EH (cell line): ENCODE data around the gene SEZ6L2.
"Not testable (repeated sequence)": the region's sequence is repeated elsewhere in the genome, so short reads cannot be mapped to it uniquely, and the experiment has no call there.

Source experiments
- DNase-seq: peaks from one replicate; pipeline ENCODE4 v3.0.0-alpha.2; 2015; ENCODE audit warnings: low read depth

The SEZ6L2 gene

DNA sequence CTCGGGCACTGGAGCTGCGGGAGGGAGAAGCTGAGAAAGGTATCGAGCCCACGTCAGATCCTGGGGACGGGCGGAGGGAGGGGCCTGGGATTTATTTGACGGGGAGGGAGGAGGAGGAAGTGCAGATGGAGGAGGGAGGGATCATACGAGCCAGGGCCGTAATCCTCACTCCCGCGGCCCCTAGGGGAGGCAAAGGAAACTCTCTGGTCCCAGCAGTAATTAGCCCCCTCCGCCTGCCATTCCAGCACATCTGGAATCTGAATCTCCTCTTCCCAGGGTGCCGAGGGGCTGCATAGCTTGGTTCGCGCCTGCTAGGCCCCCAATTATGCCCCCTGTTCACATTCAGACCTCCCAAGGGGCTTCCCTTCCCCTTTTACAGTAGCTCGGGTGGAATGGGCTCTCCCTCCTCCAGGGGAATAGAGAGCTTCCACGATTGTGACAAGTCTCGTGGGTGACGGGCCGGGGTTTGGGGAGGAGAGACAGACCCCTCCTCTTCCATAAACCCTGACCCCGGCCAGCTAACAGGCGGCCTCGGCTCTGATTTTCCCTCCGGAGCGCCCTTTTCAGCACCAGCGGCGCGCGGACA, at the start of gene SEZ6L2:
Gene SEZ6L2 (minus strand): TSS at position 35 of the 586 bp plus-strand sequence. CDS start 531 bp downstream, outside the sequence.
- peak; percentile 96 for DNase-seq

DNA sequence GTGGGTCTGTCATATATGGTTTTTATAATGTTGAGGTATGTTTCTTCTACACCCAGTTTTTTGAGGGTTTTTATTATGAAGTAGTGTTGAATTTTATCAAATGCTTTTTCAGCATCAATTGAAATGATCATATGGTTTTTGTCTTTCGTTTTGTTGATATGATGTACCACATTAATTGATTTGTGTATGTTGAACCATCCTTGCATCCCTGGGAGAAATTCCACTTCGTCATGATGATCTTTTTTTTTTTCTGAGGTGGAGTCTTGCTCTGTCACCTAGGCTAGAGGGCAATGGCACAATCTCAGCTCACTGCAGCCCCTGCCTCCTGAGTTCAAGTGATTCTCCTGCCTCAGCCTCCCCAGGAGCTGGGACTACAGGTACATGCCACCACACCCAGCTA, 48.5 kb upstream of the SEZ6L2 start:
- DNase-seq: no peak

DNA sequence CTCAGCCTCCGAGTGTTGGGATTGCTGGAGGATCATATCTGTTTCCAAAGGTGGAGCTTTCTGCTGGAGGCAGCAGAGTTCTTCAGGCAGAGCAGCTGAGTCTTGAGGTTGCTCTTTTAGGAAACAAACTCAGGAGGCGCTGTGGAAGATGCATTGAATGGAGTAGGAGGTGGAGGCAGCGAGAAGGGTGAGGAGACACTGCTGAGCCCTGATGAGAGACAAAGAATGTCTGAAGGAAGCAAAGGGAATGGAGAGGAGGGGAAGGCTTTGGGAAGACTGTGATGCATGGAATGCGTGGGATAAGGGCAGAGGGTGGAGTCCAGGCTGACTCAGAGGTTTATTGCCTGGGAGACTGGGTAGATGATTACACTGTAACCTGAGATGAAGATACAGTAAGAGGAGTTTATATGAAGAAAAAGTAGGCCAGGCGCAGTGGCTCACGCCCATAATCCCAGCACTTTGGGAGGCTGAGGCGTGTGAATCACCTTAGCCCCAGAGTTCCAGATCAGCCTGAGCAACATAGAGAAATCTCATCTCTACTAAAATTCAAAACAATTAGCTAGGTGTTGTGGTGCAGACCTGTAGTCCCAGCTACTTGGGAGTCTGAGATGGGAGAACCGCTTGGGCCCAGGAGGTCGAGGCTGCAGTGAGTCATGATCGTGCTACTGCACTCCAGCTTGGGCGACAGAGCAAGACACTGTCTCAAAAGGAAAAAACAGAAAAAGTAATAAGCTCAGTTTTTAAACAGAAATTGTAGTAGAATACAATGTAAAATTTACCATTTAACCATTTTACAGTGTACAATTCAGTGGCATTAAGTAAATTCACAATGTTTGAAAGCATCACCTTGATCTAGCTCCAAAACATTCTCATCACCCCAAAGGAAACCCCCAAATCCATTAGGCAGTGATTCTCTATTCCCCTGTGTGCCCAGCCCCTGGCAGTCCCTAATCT, 44.8 kb upstream of the SEZ6L2 start:
- peak; percentile 100 for DNase-seq

DNA sequence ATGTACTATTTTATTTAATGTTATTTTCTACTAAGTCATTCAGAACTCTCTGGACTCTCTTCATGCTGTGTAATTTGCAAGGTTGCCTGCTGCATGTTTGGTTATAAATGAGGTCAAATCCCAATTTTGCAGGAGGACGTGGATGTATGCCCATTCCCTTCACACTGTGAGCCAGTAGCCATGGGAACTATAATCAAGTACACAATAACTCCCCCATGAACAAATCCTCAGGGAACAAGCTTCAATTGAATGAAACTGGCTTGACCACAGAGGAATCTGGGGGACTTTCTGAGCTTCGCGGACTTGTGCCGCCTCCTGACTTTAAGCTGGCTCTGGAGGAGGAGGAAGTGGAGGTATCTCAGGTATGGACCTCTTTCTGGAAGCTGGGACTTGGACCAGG, 41.3 kb upstream of the SEZ6L2 start:
- no peak for DNase-seq

DNA sequence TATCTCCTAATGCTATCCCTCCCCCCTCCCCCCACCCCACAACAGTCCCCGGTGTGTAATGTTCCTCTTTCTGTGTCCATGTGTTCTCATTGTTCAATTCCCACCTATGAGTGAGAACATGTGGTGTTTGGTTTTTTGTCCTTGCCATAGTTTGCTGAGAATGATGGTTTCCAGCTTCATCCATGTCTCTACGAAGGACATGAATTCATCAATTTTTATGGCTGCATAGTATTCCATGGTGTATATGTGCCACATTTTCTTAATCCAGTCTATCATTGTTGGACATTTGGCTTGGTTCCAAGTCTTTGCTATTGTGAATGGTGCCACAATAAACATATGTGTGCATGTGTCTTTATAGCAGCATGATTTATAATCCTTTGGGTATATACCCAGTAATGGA, 32.4 kb upstream of the SEZ6L2 start:
- DNase-seq: not testable (repeated sequence)

DNA sequence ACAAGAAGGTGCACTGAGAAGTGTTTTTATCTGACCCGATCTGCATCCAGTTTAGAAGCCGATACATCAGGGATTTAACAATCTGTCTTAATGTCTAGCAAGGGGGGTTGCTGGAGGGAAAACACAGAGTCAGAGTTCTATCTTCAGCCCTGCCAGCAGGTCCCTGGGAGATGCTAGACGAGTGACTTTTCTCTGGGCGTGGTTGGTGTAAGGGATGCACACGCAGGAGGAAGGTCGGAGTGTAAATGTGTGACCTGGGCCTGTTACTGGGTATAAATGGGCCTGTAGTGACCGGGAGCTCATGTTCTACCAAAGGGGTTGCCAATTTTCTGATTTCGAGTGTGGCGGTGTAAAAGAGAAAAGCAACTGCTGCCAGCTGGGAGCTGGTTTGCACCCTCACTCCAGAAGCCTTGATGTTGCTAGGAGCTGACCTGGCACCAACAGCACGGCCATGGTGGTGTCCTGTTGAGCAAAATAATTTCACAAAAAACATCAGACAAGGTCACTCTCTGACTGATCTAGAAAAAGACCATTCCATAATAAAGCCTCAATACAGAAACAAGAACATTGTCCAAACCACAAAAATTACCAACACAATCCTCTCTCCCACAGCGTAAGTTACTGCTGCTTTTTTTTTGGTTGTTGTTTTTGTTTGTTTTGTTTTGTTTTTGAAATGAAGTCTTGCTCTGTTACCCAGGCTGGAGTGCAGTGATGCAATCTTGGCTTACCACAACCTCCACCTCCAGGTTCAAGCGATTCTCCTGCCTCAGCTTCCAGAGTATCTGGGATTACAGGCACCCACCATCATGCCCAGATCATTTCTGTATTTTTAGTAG, 27.9 kb upstream of the SEZ6L2 start:
- DNase-seq: no peak

DNA sequence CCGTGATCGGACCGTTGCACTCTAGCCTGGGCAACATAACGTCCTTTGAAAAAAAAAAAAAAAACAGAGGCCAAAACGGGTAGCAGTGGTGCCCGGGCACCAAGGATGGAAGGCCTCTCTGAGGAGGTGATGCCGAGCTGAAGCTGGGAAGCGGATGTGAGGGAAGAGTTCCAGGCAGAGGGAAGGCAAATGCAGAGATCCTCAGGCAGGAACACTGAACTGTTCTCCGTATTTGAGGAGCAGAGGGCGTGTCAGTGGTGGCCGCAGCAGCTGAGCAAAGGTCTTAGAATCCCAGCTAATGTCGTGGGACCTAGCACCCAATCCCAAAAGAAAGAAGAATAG, 27.3 kb upstream of the SEZ6L2 start:
- DNase-seq: peak; percentile 68

DNA sequence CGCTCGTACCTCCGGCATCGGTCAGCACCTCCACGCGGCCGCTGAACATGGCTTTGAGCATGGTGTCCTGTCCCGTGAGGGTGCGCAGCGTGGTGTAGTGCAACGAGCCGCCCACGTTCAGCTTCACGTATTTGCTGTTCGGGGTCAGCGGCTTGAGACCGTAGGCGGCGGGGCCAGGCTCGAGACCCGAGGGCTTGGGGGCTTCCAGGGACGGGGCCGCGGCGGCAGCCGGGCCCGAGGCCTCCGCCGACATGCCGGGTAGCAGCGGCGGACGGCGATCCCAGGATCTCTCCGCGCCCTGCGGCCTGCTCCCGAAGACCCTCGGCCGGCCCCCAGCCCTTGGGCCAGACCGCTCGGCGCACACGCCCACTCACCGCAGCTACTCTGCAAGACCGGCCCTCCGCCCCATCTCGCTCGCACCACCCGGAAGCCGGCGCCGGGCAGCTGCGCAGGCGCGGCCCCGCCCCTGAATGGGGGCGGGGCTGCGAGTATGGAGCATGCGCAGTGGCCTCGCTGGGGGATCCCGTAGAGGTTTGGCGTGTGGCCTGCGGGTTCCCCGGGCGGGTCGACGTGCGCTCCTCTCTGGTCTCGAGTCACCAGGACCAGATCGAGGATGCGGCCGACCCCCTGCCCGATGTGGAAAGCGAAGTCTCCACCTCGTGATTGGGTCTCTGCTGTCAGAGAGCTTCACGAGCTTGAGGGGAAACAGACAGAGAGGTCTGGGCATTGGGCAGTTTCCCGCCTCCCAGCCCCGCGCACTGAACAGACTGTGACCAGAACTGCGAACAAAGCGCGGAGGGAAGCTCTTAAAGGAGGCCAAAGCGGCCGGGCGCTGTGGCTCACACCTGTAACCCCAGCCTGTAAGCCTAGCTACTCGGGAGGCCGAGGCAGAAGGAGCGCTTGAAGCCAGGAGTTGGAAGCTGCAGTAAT, 26.7 kb upstream of the SEZ6L2 start, which contains the start of gene KCTD13:
Gene KCTD13 (minus strand): TSS at position 446 of the 930 bp plus-strand sequence. CDS start 193 bp downstream, at position 253.
- DNase-seq: peak; percentile 83

DNA sequence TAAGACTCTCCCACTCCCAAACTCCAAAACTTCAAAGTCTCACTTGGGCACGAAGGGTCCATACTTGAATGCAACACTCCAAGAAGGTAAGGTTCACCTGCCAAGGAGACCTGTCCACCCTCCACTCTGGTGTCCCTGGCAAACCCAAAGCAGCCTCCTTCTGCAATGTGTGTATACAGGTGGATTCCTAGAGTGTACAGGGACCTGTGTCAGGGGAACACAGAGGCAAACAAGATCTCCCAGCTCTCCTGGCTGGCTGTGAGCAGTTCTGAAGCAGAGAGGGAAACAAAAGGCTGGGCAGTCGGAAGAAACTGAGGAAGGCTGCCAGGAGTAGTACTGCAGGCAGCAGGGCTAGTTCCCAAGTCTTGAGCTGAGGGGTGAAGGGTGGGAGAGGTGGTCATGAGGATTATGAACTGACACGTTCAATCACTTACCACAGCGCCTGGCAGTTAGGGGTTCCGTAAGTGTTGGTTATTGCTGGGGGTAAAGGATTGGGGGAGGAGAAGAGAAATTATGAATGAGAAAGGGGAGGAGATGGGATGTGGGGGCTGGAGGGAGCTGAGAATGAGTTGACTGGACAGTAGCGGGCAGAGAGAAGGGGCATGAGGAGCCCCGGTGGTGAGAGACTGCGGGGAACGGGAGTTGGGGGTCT, 25.9 kb upstream of the SEZ6L2 start:
- DNase-seq: peak; percentile 27

DNA sequence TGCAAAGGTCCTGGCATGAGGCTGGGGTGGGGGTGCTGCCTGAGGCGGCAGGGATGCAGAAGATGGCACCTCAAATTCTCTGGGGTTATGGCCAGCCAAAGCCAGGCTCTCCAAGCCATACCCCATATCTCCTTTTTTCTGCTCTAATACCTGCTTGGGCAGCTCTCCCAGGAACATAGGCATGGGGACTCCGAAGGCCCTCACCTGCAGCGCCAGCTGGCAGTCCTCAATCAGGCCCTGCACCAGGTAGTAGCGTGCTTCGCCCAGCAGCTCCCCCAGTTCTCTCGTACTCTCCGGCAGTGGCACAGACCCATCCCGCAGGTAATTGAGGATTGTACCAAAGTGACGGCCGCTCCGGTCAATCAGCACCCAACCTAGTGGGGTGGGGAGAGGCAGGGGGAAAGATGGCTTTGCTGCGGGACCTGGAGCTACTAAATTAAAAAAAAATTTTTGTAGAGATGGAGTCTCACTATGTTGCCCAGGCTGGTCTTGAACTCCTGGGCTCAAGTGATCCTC, 23.7 kb upstream of the SEZ6L2 start:
- no peak for DNase-seq

DNA sequence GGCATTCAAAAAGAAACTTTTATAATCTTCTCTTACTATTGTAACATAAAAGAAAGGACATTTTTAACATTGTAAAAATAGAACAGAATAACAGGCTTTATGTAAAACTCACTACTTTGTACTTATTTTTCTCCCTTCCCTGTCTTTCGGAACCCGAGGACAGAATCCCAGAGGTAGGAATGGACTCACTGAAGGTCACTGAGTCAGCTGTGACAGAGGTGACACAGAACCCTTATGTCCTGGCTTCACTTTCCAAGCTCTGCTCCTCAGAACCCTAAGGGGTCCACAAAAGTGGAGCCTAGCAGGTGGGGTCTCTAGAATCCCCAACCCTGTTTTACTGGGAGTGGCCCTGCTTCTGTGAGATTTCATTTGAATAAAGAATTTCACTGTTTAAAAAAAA, 23.0 kb upstream of the SEZ6L2 start:
- no peak for DNase-seq

DNA sequence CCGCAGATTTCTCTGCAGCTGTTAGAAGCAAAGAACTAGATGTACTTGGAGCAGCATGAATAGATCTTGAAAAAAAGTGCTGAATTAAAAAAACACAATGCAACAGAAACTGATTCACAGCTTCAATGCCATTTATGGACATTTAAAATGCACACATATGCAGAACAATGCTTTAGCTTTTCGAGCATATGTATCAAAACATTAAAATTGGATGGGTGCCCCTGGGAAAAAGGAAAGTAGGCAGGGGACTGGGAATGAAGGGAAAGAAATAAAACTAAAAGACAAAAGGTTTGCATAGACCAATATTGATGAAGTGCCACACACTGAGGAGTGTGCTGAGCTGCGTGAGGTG, 21.7 kb upstream of the SEZ6L2 start:
- no peak for DNase-seq

DNA sequence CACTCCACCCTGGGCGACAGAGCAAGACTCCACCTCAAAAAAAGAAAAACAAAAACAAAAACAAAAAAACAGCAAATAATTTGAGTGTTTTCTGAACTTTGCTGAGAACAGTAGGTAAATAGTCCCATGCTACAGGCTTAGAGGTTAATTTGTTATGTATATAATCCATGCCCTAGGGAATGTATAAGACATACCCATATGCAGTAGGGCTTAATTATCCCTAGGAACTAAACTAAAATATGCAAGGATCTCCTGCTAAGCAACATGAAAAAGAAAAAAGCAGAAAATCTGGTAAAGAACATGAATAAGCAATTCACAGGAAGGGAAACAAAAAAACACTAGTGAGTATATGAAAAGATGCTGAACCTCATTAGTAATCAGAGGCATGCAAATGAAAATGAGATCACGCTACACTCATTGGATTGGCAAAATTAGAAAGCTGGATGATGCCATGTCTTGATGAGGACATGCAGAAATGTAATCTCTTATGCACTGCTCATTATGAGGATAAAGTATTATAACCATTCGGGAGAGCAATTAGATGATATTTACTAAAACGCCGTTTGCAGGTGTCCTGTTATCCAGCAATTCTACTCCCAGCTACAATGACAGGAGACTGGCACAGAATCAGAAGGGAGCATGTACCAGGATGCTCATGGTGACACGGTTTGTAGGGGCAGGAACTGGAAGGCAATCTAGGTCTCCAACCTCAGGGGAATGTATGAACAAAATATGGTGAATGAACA, 21.1 kb upstream of the SEZ6L2 start:
- no peak for DNase-seq

DNA sequence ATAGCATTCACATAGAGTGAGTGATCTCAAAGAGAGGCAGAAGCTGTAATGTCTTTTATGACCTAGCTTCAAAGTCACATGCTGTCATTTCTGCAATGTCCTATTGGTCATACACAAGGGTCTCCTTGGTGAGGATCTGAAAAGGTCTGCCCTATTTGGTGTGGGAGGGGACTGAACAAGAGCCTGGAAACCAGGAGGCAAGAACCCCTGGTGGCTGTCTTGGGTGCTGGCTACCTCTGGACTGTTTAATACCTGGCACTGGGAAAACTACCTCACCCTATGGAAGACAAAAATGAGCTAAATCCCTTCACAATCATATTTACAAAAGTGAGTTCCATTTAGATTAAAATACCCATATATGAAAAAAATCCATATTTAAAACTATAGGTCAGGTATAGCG, 17.6 kb upstream of the SEZ6L2 start:
- no peak for DNase-seq

DNA sequence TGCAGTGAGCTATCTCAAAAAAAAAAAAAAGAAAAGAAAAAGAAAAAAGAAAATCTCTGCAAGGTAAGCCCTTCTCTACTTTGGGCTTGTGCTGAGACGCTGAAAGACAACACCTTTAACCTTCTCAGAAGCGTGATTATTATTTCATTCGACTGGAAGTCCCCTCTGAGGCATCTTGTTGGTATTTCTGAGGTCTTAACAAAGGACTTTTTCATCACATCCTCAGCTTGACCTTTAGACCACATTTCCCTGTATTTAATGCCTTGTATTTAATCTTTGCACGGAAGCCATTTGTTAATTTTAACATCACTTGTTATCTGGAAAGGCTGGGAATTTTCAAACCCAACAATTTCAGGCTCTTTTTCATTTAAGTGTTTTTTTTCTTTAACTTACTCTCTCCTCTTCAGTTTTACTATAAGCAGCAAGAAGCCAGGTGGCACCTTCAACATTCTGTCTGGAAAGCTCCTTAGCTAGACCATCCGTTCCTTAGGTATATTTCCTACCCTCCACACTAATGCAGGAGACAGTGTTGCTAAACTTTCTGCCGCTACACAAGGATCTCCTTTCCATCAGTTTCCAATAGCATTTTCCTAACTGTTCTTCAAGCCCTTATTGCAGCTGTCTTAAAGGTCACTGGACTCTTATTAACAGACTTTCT, 16.4 kb upstream of the SEZ6L2 start:
- DNase-seq: peak; percentile 16

DNA sequence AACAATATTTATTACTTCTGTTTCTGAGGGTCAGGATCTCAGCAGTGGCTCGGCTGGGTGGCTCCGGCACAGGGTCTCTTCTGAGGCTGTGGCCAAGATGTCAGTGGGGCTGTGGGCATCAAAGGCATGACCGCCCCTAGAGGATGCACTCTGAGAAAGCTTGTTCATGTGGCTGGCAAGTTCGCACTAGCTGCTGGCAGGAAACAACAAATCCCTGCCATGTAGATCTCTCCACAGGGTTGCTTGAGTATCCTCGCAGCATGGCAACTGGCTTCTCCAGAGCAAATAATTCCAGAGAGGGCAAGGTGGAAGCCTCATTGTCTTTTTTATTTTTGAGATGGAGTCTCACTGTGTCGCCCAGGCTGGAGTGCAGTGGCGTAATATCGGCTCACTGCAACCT, 14.2 kb upstream of the SEZ6L2 start:
- no peak for DNase-seq

DNA sequence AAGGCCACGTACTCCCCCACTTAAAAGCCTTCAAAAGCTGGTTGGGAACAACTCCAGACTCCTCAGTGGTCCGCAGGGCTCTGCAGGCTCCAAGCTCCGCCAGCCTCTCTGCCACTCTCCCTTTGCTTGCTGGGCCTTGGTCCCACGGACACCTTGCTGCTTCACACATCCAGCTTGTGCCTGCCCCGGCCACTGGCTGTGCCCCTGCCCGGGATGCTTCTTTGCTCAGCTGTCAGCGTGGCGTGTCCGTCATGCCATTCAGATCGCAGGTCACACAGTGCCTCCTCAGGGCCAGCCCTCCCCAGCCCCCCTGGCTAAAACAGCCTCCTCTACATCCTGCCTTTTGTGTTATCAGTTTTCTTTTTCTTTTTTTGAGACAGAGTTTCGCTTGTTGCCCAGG, 12.7 kb upstream of the SEZ6L2 start:
- no peak for DNase-seq

DNA sequence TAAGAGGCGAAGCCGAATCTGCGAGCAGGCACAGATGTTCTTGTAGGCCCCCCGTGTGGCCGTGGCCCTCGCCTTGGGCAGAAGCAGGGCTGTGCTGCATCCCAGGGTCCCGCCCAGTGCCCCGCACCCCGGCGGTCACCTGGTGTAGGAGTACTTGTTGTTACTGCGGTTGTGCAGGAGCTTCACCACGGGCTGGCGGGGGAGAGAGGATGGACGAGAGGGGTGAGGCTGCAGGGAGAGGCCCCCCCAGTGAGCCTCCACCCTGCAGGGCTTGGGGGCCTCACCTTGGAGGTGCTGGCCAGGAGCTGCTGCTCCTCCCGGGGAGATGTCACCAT, 12.3 kb upstream of the SEZ6L2 start:
- no peak for DNase-seq

DNA sequence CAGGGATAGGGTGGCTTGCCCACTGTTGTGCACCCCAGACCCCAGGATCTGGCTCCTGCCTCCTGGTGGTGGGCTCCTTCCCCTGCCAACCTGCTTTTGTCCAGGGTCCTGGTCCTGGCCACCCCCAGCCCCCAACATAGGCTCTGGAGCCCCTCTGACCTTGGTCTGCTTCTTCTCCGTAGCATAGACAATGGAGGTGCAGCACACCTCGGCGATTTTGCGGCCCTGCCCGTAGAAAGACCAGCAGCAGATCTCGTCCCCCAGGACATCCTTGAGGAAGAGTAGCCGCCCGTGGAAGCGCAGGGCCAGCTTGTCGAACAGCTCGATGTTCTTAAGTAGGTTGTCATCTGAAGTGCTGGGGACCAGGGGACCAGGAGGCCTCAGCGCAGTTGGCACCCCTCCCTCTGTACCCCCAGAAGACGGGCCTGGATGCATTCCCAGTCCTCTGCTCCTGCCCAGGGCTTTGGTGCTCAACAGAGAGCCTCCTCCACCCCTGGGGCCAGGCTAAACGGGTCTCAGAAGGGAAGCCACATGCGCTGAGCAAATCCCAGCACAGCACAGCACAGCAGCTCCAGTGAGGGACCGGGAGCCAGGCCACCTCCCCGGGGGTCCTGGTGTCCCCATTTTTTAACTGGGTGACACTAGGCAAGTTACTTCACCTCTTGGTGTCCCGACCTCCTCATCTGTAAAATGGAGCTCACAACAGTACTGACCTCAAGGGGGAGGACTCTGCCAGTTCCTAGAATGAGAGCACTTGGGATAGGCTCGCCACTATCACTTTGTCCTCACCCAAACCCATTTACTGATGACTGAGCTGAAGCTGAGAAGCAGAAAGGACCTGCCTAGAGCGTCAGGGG, 11.7 kb upstream of the SEZ6L2 start:
- DNase-seq: no peak
